DOHH2 (cell line): ENCODE results near the gene LCA5L.

ENCODE experiments used
- CTCF ChIP-seq: fragments of 200-600 bp; sonication (generic); IDR thresholded peaks from one replicate; pipeline ENCODE4 v1.5.1; 2014; ENCODE audit warnings: antibody characterized with exemption, mild to moderate bottlenecking, low read depth, low read length; ENCODE audit not compliant: poor library complexity, severe bottlenecking
- EZH2phosphoT487 ChIP-seq: fragments of 200-600 bp; sonication (generic); IDR thresholded peaks from 2 replicates; pipeline ENCODE4 v1.6.1; 2017; ENCODE audit warnings: borderline replicate concordance, mild to moderate bottlenecking, antibody characterized with exemption, low read length, moderate library complexity, mixed read lengths

DNA sequence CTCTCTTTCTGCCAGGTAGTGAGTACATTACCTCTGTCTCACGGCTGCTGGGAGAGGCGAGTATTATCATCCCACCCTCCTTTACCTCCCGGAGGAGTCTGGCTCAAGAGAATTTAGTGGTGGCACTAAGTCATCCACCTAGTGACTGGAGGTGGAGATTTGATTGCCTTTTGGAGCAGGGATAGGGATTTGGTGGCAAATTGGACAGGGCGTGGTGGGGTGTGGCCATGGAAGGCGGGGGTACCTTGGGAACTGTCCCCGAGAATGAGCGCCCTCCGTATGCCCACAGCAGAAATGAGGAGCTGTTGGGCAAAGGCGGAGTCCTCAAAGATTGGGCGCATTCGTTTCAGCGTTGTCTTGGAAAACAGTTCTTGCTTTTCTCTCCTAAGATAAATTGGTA is 64.6 kb downstream of the LCA5L start:
- TF ChIP-seq CTCF (no peak), EZH2phosphoT487 (no peak)
